ENCODE results near the gene TSPEAR. TPM values are rescaled to one million over a fixed set of nuclear protein-coding genes. Genes with fewer than 3 reads are reported as not detected.
"Not testable (repeated sequence)": the region's sequence is repeated elsewhere in the genome, so short reads cannot be mapped to it uniquely, and the experiment has no call there.

Gene TSPEAR
- total and polyA plus RNA-seq, 4 donors = 0.24 to 0.66 (median 0.33) TPM; not detected in 1

DNA sequence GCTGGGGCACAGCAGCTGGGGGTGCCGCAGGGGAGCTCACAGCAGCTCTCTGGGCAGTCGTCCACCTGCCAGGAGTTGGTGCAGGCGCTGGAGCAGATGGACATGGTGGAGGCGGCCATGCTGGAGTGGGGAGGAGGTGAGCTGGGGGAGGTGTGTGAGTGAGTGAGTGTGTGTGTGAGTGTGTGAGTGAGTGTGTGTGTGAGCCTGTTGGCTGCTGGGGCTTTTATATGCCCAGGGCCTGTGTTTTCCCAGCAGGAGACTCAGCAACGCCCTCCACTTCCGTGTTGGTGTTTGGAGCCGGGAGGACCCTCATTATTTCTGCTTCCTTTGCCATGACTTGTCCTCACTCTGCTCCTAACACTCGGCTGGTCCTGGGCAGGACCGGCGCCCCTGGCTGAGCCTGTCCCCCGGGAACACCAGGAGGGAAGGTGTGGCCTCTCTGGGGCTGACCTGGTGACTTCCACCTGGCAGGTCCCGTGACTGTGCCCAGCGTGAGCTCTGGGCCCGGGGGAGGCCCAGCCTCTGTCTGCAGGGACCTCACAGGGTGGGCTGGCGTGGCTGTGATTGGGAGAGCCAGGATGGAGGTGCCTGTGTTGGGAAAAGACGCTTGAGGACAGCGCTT lies 159.9 kb downstream of the TSPEAR start, which contains the start of gene KRTAP10-2:
KRTAP10-2 (minus strand) TSS at position 166 of the 622 bp plus-strand sequence; CDS start at position 119, 47 bp downstream.
- Histone ChIP-seq H3K9me3 (ENCODE audit: control insufficient read depth, insufficient read depth, low read length) (no peaks in the 10 kb centered on the region), H3K36me3 (ENCODE audit: control insufficient read depth, insufficient read depth, low read length) (no peaks in the 10 kb centered on the region), H3K27ac (ENCODE audit: low read depth, low read length) (no peak within 1 kb of the TSS), H3K4me1 (ENCODE audit: control insufficient read depth, insufficient read depth, low read length) (peaks cover 2% of the 10 kb centered on the region), H3K4me3 (ENCODE audit: low read depth, low read length) (no peak within 1 kb of the TSS), H3K27me3 (ENCODE audit: control insufficient read depth, insufficient read depth, low read length) (no peaks in the 10 kb centered on the region)
- no peak for DNase-seq (ENCODE audit: low read depth in 4 of 6, low spot score in 6 of 6)
- 64% methylated on average over 14 of the region's 17 CpGs for WGBS (ENCODE audit: insufficient coverage)

DNA sequence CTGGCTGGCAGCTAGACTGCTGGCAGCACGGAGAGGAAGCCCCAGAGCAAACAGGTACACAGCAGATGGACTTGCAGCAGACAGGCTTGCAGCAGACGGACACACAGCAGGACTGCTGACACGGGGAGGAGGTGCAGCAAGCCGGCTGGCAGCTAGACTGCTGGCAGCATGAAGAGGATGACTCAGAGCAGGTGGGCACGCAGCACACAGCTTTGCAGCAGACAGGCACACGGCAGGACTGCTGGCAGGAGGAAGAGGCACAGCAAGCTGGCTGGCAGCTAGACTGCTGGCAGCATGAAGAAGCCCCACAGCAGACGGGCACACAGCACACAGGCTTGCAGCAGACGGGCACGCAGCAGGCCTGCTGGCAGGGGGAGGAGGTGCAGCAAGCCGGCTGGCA lies 160.6 kb downstream of the TSPEAR start:
- no peak for DNase-seq (ENCODE audit: low read depth in 4 of 6, low spot score in 6 of 6)
- WGBS (ENCODE audit: insufficient coverage) = 48% methylated on average over 10 of the region's 10 CpGs
- H3K27ac ChIP-seq (ENCODE audit: low read depth, low read length) = no peak overlapping the region
- no peak overlapping the region for H3K4me3 ChIP-seq (ENCODE audit: low read depth, low read length)
- no peaks in the 10 kb centered on the region for H3K36me3 ChIP-seq (ENCODE audit: control insufficient read depth, insufficient read depth, low read length)
- H3K4me1 ChIP-seq (ENCODE audit: control insufficient read depth, insufficient read depth, low read length) = peaks cover 2% of the 10 kb centered on the region
- no peaks in the 10 kb centered on the region for H3K9me3 ChIP-seq (ENCODE audit: control insufficient read depth, insufficient read depth, low read length)
- H3K27me3 ChIP-seq (ENCODE audit: control insufficient read depth, insufficient read depth, low read length) = no peaks in the 10 kb centered on the region

DNA sequence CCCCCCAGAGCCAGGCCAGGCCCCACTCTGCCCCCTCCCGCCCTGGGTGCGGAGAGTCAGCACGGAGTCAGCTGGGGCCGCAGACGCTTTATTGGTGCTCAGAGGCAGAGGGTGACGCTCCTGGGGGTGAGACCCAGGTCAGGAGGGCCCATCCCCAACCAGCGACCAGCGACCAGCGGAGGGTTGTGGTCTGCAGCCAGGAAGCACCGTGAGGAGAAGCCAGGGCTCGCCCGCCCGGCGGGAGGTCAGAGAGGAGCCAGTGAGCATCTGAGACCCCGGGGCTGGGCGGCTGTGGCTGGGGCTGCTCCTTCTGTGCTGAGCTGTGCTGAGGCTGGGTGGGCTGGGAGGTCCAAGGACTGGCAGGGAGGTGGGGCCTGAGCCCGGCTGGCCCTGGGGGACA lies 161.1 kb downstream of the TSPEAR start:
- not testable (repeated sequence) for H3K27me3 ChIP-seq (ENCODE audit: control insufficient read depth, insufficient read depth, low read length); H3K4me3 ChIP-seq (ENCODE audit: low read depth, low read length); H3K4me1 ChIP-seq (ENCODE audit: control insufficient read depth, insufficient read depth, low read length); H3K36me3 ChIP-seq (ENCODE audit: control insufficient read depth, insufficient read depth, low read length); H3K27ac ChIP-seq (ENCODE audit: low read depth, low read length); H3K9me3 ChIP-seq (ENCODE audit: control insufficient read depth, insufficient read depth, low read length); DNase-seq (ENCODE audit: low read depth in 4 of 6, low spot score in 6 of 6)
- WGBS (ENCODE audit: insufficient coverage) = 58% methylated on average over 14 of the region's 17 CpGs

DNA sequence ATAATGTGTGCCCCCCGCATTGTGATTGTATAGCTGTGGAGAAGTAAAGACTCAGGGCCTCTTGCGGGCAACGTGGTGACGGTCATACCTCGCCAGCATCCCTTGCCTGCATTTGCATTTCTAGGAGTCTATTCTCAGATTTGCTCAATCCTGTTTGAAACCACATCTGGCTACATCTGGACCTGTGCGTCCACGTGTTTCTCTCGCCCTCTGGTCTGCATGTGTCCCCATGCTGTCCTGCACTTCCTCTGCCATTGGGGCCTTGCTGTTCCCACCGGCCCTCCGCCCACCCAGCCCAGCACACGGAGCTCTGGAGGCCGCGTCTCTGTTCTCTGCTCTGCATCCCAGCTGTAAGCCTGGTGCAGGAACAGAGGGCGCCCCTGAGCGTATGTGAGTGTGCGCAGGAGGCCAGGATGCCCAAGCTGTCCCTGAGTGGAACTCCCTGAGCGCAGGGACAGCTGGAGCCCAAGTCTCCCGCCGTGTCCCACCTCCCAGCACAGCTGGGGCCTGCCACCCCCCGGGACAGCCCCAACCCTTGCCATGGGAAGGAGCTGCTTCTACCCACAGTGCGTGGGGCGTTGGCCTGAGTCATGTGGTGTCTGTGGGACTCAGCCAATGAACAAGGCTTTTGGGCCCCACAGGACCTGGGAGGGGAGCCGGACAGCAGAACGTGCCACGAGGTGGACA lies 161.7 kb downstream of the TSPEAR start:
- peaks cover 2% of the 10 kb centered on the region for H3K4me1 ChIP-seq (ENCODE audit: control insufficient read depth, insufficient read depth, low read length)
- no peaks in the 10 kb centered on the region for H3K36me3 ChIP-seq (ENCODE audit: control insufficient read depth, insufficient read depth, low read length)
- no peak overlapping the region for H3K27ac ChIP-seq (ENCODE audit: low read depth, low read length)
- no peaks in the 10 kb centered on the region for H3K9me3 ChIP-seq (ENCODE audit: control insufficient read depth, insufficient read depth, low read length)
- H3K27me3 ChIP-seq (ENCODE audit: control insufficient read depth, insufficient read depth, low read length) = no peaks in the 10 kb centered on the region
- WGBS (ENCODE audit: insufficient coverage) = 78% methylated on average over 25 of the region's 25 CpGs
- no peak for DNase-seq (ENCODE audit: low read depth in 4 of 6, low spot score in 6 of 6)
- H3K4me3 ChIP-seq (ENCODE audit: low read depth, low read length) = no peak overlapping the region

DNA sequence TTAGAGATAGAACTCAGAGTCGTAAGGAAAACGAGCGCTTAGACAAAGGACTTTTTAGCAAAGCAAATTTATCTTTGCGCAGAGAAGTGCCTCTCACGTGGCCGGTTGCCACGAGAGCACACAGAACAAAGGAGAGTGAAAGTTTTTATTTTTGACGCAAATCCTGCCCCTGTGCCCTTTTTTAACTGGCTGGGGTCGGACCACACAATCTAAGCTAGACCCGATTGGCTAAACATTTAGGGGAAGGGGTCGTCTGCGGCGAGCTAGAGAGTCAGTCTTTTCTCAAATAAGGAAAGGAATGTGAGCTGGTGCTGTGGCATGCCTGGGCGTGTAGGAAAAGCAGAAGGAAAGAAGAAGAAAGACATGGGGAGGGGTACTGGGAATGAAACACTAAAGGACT lies 162.4 kb downstream of the TSPEAR start:
- peak in 2 of 6 donors; percentile 13 to 21 for DNase-seq (ENCODE audit: low read depth in 4 of 6, low spot score in 6 of 6)
- peaks cover 2% of the 10 kb centered on the region for H3K4me1 ChIP-seq (ENCODE audit: control insufficient read depth, insufficient read depth, low read length)
- H3K36me3 ChIP-seq (ENCODE audit: control insufficient read depth, insufficient read depth, low read length) = no peaks in the 10 kb centered on the region
- 30% methylated on average over 14 of the region's 14 CpGs for WGBS (ENCODE audit: insufficient coverage)
- no peaks in the 10 kb centered on the region for H3K27me3 ChIP-seq (ENCODE audit: control insufficient read depth, insufficient read depth, low read length)
- no peaks in the 10 kb centered on the region for H3K9me3 ChIP-seq (ENCODE audit: control insufficient read depth, insufficient read depth, low read length)
- H3K27ac ChIP-seq (ENCODE audit: low read depth, low read length) = no peak overlapping the region
- H3K4me3 ChIP-seq (ENCODE audit: low read depth, low read length) = no peak overlapping the region

DNA sequence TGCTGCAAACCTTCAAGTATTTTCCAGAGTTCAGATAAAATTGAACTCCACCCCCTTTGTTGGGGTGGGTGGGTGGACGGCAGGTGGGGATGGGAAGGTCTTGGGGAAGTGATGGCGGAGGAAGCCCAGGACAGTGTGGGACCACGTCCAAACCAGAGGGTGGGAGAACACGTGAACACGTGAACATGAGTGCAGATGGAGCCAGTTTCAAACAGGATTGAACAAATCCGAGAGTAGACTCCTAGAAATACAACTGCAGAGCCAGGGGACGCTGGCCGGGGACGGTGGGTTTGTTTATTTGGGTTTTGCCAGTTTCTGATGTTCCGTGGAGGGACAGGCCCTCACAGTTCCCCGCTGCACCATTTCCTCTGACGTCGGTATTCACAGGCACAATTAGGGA lies 163.0 kb downstream of the TSPEAR start:
- peak in 1 of 6 donors; percentile 6 for DNase-seq (ENCODE audit: low read depth in 4 of 6, low spot score in 6 of 6)
- H3K27ac ChIP-seq (ENCODE audit: low read depth, low read length) = no peak overlapping the region
- 76% methylated on average over 12 of the region's 13 CpGs for WGBS (ENCODE audit: insufficient coverage)
- no peaks in the 10 kb centered on the region for H3K27me3 ChIP-seq (ENCODE audit: control insufficient read depth, insufficient read depth, low read length)
- no peak overlapping the region for H3K4me3 ChIP-seq (ENCODE audit: low read depth, low read length)
- no peaks in the 10 kb centered on the region for H3K36me3 ChIP-seq (ENCODE audit: control insufficient read depth, insufficient read depth, low read length)
- H3K9me3 ChIP-seq (ENCODE audit: control insufficient read depth, insufficient read depth, low read length) = no peaks in the 10 kb centered on the region
- peaks cover 2% of the 10 kb centered on the region for H3K4me1 ChIP-seq (ENCODE audit: control insufficient read depth, insufficient read depth, low read length)

DNA sequence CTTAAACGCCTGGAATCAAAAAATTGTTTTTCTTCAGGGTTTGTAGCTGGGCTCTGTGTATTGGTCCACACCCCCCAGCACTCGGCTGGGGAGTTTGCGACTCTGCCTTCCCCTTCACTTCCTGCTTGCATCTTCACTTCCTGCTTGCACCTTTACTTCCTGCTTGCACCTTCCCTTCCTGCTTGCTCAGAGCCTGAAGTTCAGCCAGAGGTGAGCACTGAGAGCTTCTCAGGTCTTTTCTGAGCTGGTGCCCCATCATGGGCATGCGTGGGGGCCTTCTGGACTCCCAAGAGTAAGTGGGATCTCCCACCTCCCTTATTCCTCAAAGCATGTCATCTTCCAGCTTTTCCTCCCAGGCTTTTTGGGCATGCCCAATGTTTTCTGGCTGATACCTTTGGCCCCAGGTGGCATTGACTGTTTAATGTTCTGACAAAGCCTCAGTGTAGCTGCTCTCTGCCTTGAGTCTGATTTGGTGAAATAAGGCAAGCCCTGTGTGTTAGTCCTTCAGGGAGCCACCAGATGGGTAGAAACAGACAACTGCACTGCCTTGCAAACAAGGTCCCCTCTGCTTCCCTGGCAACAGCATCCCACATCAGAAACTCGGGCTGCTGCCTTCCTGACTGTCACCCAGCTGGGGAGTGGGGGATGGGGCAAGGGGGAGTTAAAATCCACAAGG lies 163.6 kb downstream of the TSPEAR start:
- H3K27ac ChIP-seq (ENCODE audit: low read depth, low read length) = no peak overlapping the region
- H3K27me3 ChIP-seq (ENCODE audit: control insufficient read depth, insufficient read depth, low read length) = no peaks in the 10 kb centered on the region
- no peaks in the 10 kb centered on the region for H3K9me3 ChIP-seq (ENCODE audit: control insufficient read depth, insufficient read depth, low read length)
- DNase-seq (ENCODE audit: low read depth in 4 of 6, low spot score in 6 of 6) = peak in 1 of 6 donors; percentile 46
- 74% methylated on average over 4 of the region's 5 CpGs for whole genome bisulfite sequencing (ENCODE audit: insufficient coverage)
- H3K4me3 ChIP-seq (ENCODE audit: low read depth, low read length) = no peak overlapping the region
- peaks cover 2% of the 10 kb centered on the region for H3K4me1 ChIP-seq (ENCODE audit: control insufficient read depth, insufficient read depth, low read length)
- no peaks in the 10 kb centered on the region for H3K36me3 ChIP-seq (ENCODE audit: control insufficient read depth, insufficient read depth, low read length)

DNA sequence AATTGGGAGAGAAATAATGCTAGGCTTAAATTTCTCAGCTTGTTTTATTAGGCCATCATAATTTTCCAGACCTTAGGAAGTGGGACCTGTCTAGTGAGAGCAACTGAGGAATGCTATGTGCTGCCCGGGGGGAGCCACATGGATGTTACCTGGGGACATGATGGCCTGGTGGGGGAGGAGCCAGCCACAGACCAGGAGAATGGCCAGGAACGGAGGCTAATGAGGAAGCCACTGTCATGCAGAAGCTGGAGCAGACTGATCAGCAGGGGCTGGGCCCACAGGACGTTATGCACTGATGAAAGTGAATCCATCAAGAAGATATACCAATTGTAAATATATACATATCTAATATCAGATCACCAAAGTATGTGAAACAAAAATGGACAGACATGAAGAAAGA lies 166.8 kb downstream of the TSPEAR start:
- Histone ChIP-seq H3K4me1 (ENCODE audit: control insufficient read depth, insufficient read depth, low read length) (peaks cover 2% of the 10 kb centered on the region), H3K27ac (ENCODE audit: low read depth, low read length) (no peak overlapping the region), H3K9me3 (ENCODE audit: control insufficient read depth, insufficient read depth, low read length) (no peaks in the 10 kb centered on the region), H3K27me3 (ENCODE audit: control insufficient read depth, insufficient read depth, low read length) (no peaks in the 10 kb centered on the region), H3K4me3 (ENCODE audit: low read depth, low read length) (no peak overlapping the region), H3K36me3 (ENCODE audit: control insufficient read depth, insufficient read depth, low read length) (no peaks in the 10 kb centered on the region)
- no peak for DNase-seq (ENCODE audit: low read depth in 4 of 6, low spot score in 6 of 6)
- 75% methylated on average over 1 of the region's 3 CpGs for WGBS (ENCODE audit: insufficient coverage)

DNA sequence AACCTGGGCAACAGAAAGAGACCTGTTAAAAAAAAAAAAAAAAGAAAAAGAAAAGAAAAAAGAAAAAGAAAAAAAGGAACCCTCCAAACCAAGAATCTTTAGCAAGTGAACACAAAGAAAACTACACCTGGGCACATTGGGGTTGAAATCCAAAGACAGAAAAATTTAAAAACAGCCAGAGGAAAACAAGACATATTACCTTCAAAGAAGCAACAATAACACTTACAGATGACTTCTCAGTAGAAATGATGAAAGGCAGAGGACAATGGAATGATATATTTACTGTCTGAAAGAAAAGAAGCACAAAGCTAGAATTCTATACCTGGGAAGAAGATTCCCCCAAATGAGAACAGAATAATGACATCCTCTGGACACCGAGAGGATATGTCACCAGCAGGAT lies 168.7 kb downstream of the TSPEAR start:
- Histone ChIP-seq H3K36me3 (ENCODE audit: control insufficient read depth, insufficient read depth, low read length) (no peaks in the 10 kb centered on the region), H3K9me3 (ENCODE audit: control insufficient read depth, insufficient read depth, low read length) (no peaks in the 10 kb centered on the region), H3K4me1 (ENCODE audit: control insufficient read depth, insufficient read depth, low read length) (peaks cover 1% of the 10 kb centered on the region), H3K4me3 (ENCODE audit: low read depth, low read length) (no peak overlapping the region), H3K27ac (ENCODE audit: low read depth, low read length) (no peak overlapping the region), H3K27me3 (ENCODE audit: control insufficient read depth, insufficient read depth, low read length) (no peaks in the 10 kb centered on the region)
- no CpG with 5 or more reads among the region's 1 CpG for WGBS (ENCODE audit: insufficient coverage)
- DNase-seq (ENCODE audit: low read depth in 4 of 6, low spot score in 6 of 6) = no peak
